ENCODE results near the gene CASP7.

Gene CASP7

DNA sequence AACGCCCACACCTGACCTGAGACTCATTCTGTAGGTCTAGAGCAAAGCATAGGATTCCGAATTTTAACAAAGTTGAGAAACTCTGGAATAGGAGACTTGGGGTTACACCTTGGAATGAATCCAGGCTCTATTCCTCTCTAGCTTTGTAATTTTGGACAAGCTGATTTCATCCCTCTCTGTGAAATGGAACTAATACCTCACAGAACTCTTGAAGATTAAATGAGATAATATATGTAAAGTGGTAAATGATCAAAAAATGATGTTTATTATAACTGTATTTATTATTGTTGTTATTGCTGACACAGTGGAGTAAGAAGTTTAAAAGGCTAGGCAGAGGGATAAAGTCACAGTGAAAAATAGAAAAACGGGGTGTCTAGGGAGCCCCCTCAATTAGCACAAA is 32.3 kb downstream of the CASP7 start:
- no peak for DNase-seq (ENCODE audit: low read depth, low spot score)

DNA sequence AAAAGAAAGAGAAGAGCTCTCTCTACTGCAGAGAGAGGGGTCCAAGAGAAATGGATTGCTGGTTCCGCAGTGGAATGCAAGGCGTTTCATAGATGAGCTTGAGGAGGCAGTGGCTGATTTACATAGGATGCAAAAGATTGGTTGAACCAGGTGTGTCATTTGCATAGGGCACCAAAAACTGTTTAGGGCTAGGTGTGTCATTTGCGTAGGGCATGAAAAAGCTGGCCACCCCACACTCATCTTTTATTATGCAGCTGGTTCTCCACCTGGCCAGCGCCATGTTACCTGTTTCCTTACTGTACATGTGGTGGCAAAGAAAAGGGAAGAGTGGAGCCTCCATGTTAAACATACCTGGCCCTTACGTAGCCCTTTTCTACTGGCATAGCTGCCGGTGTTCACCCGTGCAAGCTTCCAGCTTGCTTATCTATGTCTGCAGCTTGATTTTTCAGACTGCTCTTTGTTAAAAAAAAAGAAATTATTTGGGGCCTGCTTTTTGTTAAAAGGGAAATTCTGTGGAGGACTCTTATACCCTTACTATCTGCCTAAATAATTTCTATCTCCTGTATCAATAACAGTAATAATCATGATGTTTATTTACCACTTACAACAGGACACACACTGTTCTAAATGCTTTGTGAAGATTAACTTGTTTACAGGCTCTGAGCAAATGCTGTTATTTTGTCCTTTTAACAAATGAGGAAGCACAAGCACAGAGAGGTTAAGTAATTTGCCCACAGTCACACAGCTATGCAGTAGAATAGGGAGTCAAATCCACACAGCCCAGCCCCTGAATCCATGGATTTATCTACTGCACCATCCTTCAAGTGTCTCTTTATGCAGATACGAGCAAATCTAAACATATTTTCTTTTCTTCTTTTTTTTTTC is 33.3 kb downstream of the CASP7 start:
- DNase-seq (ENCODE audit: low read depth, low spot score): no peak

DNA sequence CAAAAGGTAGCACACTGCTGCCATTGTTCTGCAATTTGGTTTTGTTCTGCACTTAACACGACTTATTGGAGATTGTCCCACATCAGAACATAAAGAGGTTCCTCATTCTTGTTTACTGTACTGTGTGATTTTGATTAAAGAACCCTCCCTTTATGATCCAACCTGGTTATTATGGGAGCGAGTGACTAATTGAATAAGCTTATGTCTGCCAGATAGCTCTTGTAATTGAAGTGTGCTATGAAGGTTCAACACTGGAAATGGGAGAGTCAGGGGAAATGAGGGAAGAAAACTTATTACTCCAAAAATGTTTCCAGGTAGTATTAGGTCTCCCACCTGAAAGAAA is 33.9 kb downstream of the CASP7 start:
- no peak for DNase-seq (ENCODE audit: low read depth, low spot score)

DNA sequence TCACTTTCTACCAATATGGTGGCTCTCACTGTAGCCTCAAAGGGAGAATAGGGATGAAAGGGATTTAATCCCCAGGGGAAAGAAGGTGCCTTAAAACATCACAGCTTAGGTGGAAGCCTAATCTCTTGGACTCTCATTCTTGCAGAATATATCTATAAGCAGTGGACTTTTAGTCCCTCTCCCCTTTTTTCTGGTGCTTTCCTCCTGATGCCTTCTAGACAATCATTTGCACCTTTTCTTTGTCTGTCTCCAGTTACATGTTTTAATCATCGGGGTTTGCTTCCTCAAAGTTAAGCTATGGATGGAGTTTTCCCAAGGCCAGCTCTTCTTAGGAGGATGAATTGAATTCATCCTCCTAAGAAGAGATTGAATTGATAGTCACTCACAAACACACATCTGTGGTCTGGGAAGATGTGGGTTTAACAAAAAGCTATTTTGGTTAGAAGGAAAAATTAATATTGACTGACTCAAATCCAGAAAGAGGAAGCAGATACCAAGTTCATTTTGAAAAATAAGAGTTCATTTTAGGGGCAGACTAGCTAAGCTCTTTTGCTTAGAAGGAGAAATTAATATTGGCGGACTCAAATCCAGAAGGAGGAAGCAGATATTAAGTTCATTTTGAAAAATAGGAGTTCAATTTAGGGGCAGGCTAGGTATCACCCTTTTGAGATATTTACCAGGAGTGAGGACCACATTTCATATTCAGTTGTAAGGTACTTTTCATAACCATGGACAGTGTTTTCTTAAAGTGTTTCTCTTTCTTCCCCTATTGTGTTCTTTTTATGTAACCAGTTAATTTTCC is 36.6 kb downstream of the CASP7 start:
- no peak for DNase-seq (ENCODE audit: low read depth, low spot score)

DNA sequence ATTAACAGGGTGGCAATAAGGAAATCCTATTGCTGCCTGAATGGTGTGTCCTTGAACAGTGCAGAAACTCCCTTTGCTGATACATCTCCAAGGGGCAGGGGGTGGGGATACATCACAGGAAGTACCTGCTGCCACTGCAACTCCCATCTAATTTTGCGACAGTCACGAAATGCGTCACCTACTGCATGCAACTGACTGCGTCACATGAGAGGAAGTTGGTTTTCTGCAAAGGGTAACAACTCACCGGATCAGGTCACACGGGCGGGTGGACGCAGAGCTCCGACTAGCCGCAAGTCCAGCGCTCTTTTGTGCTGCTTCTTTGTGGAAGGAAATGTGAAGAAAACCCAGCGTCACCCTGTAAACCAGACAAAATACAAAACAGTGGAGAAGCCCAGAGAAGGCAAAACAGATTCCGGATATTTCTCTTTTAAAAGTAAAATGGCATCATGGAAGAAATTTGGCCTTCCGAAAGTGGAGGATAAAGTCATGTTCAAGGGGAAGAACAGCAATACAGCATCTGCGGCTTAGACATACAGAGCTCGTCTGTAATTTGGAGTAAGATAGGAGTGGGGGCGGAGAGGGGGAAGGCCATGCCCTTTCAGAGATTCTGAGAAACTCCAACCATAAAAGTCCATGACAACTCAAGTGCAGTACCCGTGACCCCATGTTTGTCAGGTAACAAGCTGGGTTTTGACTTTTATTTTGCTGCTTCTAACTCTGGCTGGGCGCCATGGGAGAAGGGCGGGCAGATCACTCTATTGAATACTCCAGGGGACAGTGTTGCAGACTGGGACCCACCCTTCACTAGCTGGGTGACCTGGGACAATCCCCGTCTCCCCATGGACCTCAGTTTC is 39.5 kb downstream of the CASP7 start:
- no peak for DNase-seq (ENCODE audit: low read depth, low spot score)

DNA sequence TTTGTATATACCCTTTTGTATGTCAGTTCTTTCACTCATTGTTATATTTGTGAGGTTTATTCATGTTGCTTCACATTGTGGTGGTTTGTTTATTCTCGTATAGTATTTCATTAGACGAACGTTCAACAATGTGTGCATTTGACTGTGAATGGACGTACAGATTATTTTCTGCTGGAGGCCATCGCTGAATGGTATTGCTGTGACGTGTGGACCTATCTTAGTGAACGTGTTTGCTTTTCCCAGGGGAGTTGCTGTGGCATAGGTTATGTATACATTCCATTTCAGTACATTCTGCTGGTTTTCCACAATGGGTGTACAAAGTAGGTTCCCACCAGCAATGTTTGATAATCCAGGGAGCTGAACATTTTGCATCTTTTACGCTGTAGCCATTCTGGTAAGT is 40.7 kb downstream of the CASP7 start:
- no peak for DNase-seq (ENCODE audit: low read depth, low spot score)

DNA sequence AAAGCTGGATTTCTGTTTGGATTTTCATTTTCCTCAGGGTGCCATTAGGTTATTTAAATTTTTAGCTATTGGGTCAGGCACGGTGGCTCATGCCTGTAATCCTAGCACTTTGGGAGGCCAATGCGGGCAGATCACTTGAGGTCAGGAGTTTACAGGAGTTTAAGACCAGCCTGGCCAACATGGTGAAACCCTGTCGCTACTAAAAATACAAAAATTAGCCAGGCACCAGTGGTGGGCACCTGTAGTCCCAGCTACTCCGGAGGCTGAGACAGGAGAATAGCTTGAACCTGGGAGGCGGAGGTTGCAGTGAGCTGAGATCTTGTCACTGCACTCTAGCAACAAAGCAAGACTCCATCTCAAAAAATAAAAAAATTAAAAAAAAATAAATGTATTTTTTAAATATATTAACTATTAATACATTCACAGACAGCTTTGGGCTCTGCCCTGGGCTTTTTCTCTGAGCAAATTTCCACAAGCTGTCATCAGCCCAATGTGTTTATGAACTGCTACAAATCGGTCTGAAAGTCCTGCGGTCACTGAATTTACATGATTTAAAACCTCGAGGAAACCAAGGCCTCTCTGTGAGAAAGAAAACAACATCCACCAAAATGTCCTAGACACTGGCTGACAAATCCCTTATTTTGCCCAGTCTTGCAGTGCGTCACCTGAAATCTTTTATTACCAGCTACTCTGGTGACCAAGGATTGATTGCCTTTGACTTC is 52.6 kb downstream of the CASP7 start:
- DNase-seq (ENCODE audit: low read depth, low spot score): no peak

DNA sequence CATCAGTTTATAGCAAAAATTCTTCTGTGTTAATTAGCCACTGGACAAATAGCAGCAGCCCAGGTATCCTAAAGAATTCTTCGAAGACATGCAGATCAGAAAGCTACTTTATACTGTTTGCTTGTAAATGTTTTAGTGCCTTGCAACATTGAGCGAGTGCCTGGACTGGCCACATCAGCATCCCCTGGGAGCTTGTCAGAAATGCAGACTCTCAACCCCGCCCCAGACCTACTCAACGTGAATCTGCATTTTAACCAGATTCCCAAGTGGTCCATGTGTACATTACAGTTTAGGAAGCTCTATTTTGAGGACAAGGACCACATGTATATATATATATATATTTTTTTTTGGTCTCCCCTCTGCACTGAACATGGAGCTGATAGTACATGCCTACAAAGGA is 53.3 kb downstream of the CASP7 start:
- no peak for DNase-seq (ENCODE audit: low read depth, low spot score)

DNA sequence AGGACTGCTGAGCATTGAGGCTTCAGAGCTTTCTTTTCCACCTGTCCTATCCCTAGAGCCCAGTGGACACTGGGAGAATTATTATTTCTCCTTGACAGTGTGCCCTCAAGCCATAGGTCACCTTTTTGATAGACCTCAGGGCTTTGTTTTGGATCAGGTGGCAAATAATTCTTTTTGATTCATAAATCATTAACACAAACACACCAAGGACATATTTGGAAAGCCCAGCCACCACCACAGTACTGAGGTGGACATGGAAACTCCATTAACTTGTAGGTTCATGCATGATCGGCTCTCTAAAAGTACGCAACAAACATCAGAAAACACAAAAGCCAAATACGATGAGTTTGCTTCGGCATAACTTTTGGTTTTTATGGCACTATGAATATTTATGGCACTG is 53.9 kb downstream of the CASP7 start:
- DNase-seq (ENCODE audit: low read depth, low spot score): no peak

DNA sequence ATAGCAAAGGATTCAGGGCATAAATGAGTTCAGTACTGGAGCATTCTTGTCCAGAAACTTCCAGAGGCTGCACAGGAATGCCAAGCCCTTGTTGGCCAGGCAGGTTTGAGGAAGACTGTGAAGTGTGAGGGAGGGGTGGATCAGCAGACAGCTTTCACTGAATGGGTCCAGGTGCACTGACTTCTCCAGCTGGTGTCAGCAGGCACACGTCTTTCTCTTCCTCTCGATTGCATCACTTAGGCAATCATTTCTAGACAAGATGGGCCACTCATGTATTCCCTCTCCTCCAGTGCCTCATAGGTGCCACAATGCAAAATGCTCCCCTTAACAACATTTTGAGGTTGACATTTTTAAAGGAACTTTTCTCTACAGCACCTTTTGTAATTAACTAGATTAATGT is 56.2 kb downstream of the CASP7 start:
- DNase-seq (ENCODE audit: low read depth, low spot score): no peak

DNA sequence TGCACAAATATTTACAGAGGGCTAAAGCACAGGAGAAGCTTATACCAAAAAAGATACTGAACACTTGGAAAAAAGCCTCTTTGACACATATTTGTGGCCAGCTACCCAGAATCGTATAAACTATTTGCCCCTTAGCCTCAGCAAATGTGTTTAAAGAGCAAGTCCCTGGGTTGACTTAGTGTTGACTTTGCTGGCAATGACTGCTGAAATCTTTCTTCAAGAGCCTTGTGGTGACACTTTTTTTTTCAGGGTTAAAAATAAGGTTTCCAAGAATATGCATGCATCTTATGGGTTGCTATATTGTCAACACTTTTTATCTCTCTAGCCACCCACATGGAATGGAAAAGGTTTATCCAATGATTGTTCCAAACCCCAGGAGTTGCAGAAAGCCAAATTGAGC is 56.9 kb downstream of the CASP7 start:
- no peak for DNase-seq (ENCODE audit: low read depth, low spot score)

DNA sequence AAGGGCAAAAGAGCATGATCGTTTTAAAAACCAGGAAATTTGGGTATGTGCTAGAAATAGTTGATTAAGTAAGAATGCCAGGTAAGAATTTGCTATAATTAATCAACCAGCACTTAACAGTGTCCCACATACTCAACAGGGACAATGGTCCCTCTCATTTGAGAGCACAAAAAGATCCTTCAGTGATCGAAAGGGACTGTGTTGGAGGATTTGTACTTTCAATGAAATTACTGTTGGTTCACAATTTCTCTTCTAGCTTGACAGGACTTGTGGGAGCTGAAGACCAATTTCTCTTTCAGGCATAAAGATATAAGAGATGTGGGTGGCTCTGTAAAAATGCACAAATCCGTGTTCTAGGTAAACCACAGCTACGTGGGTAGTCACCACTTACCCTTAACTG is 59.3 kb downstream of the CASP7 start:
- DNase-seq (ENCODE audit: low read depth, low spot score): no peak

DNA sequence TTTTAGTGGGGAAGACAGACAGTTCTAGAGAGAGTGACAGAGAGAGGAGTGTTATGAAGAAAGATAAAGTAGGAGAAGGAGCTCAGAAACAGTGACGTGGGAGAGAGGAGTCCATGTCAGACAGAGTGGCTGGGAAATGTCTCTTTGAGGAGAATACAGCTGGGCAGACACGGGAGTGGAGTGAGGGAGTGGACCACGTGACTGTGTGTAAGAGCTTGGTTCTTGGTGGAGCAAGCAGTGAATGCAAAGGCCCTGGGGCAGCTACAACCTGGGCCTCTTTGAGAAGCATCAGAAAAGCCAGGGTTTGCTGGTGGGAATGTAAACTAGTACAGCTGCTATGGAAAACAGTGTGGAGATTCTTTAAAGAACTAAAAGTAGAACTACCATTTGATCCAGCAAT is 59.9 kb downstream of the CASP7 start:
- DNase-seq (ENCODE audit: low read depth, low spot score): no peak

DNA sequence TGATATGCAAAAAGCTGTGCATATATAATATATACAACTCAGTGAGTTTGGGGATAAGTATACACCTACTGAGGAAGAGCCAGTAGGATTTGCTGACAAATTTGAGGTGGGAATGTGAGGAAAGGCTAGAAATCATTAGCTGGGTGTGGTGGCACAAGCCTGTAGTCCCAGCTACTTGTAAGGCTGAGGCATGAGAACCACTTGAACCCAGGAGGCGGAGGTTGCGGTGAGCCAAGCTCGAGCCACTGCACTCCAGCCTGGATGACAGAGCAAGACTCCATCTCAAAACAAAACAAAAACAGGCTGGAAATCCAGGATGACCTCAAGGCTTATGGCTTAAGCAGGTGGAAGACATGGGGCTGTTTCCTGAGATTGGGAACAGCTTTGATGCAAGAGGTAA is 61.1 kb downstream of the CASP7 start:
- no peak for DNase-seq (ENCODE audit: low read depth, low spot score)

DNA sequence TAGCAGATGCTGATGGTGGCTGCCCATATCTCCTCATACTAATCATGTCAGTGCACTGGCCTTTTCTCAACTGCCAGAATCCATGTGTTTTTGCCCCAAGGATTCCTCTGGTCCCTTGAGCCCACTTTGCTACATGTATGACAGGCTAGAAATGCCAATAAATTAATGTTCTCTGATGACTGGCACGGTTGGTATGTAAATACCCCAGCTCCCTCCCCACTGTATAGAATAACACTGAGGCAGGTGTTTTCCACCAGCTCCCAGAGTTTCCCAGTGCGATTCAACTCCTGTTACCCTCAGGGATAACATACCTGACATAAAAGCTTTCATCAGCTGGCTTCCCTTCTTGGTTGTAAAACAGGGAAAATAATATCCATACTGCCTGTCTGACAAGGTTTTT is 62.8 kb downstream of the CASP7 start:
- DNase-seq (ENCODE audit: low read depth, low spot score): no peak

DNA sequence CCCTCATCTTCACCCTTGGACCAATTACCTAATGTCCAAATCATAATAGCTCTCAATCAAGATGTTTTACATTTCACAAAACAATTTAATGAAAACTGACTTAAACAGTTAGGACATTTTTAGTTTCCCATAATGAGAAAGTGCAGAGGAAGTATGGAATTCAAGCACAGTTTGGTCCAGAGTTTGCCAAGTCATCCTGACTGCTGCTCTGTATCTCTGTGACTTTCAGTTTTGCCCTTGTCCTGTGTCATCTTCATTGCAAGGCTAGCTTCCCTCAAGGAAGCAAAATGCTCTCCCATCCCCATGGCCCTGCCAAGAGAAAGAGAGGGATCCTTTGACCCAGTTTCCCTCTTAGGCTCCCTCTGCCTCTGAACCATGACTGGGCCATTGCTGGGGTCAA is 63.9 kb downstream of the CASP7 start:
- no peak for DNase-seq (ENCODE audit: low read depth, low spot score)

DNA sequence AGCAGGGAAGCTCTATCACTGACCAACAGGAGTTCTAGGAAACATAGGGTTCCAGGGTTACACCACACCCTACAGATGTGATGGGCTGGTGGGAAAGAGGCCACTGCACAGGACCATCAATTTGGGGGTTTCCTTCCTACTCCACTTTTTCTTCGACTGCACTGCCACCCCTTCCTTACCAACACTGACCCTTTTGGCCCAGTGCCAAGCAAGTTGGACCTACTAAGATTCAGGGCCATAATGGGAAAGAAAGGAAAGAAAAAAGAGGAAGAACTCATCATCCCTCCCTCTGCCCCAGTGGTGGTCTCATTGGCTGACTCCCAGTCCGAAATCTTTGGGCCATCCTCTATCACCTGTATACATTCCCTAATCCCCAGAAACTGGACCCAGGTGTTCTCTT is 65.7 kb downstream of the CASP7 start:
- no peak for DNase-seq (ENCODE audit: low read depth, low spot score)

DNA sequence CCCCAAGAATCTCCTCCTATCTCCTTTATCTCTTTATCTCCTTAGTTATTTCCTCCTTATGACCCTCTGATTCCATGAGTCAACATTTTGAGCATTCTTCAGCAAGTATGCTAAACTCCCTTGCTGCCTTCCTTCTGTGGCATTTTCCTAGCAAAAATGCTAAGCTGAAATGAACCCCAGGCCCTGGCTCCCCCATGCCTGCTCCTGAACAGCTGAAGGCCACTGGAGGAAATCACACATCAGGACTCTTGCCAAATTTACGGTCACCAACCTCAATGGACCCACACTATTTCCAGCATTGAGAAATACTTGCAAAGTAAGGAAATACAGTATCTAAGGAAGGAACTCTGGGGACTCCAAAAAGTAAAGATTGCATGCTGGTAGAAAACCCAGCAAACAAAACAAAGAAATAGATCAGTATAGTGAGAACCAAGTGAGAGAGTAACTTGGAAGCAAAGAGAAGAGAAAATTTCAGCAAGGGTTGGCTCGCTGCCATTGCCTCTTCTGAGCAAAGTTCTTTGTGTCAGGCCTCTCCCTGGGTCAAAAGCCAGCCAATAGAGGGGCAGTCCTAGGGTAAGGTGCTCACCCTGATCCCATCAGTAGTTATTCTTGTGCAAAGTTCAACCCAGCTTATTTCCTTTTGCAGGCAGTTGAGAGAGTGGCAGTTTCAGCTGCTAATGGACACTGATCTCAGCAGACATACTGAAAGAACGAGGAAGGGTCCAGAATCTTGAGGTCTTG is 66.7 kb downstream of the CASP7 start:
- no peak for DNase-seq (ENCODE audit: low read depth, low spot score)

DNA sequence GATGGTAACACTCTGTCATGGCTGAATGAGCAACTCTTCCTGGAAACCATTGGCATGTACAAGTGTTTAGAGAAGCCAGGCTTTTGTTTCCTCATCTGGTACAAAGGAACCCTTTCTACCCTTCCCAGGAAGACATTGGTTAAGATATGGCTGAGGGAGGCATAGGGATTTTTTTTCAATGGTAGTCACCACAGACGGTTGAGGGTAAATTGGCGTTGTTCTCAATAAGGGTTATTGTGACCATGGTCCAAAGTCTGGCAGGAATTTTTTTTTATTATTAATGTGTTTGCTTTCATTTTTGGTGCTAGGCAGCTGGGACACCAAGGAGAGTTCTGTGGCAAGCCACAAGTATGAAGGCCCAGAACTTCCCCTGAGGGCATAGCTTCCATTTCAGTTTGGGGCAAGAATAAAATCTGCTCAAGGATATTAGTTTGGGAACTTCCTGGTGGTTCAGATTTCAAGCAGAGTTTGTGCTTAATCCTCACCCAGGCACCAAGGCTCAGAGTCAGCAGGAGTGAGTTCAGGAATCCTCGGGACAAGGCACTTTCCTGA is 71.5 kb downstream of the CASP7 start, which contains the start of gene PLEKHS1:
TSS of gene PLEKHS1 (plus strand) at position 502 of the 552 bp plus-strand sequence. CDS start 3,596 bp downstream, outside the sequence.
- no peak for DNase-seq (ENCODE audit: low read depth, low spot score)

DNA sequence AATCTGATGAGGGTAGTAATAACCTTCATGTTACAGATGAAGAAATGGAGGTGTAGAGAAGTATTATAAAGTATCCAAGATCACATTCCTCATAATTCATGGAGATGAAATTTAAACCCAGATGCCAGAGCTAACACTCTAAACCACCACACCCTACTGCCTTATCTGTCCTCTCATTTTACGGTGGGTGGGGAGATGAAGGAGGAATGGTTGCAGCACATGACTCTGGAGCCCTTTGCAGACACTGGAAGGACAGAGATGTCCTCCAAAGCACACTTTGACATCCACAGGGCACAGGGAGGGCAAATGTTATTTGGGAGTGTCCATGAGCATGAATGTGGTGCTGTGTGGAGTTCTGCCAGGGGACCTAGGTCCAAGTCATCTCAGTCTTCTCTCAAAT is 72.8 kb downstream of the CASP7 start:
- no peak for DNase-seq (ENCODE audit: low read depth, low spot score)

Measured in activated naive CD8-positive, alpha-beta T cell treated with anti-CD3 and anti-CD28 coated beads, Interleukin-2, amount 50 U/mL, for 16 hours (primary cell).